ENCODE data around the gene PRSS21.

DNA sequence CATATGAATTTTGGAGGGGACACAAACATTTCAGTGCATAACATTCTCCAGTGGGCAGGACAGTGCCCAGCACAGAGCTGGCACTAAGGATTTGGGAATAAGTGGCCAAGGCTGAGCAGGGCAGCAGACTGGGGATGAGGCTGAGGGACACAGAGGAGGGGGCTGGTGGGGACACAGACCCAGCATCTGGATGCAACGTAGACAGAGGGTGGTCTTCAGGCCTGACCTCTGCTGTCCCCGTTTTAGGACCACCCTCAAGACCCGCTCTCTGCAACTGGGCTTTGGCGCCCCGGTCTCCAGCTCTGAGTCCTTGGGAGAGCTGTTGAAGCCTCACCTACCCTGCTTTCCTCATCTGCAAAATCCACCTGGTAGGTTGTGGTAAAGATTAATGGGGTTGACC, 26.4 kb upstream of the PRSS21 start:
- TF ChIP-seq, protein P1, sequence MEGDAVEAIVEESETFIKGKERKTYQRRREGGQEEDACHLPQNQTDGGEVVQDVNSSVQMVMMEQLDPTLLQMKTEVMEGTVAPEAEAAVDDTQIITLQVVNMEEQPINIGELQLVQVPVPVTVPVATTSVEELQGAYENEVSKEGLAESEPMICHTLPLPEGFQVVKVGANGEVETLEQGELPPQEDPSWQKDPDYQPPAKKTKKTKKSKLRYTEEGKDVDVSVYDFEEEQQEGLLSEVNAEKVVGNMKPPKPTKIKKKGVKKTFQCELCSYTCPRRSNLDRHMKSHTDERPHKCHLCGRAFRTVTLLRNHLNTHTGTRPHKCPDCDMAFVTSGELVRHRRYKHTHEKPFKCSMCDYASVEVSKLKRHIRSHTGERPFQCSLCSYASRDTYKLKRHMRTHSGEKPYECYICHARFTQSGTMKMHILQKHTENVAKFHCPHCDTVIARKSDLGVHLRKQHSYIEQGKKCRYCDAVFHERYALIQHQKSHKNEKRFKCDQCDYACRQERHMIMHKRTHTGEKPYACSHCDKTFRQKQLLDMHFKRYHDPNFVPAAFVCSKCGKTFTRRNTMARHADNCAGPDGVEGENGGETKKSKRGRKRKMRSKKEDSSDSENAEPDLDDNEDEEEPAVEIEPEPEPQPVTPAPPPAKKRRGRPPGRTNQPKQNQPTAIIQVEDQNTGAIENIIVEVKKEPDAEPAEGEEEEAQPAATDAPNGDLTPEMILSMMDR (IDR thresholded peaks at IDR 0.05; ENCODE audit: low read depth, low read length, poor library complexity, severe bottlenecking): no peak
- no peak for TF ChIP-seq EZH2phosphoT487 (IDR thresholded peaks at IDR 0.05; ENCODE audit: borderline replicate concordance, low read length)

Measured in DOHH2 (cell line).